GM21825 (cell line): ENCODE data around the gene PITX3.
"Not testable (repeated sequence)": the region's sequence is repeated elsewhere in the genome, so short reads cannot be mapped to it uniquely, and the experiment has no call there.

Source experiments
- ATAC-seq: cut with Tn5 transposase; IDR thresholded peaks from one replicate; pipeline ENCODE4 v1.9.1; 2021; ENCODE audit warnings: mild to moderate bottlenecking, moderate library complexity; ENCODE audit not compliant: unreplicated experiment

The PITX3 gene

GRCh38 chr10:102229810-102230263 is 11.5 kb downstream of the PITX3 start:
- peak; percentile 35 for ATAC-seq

DNA sequence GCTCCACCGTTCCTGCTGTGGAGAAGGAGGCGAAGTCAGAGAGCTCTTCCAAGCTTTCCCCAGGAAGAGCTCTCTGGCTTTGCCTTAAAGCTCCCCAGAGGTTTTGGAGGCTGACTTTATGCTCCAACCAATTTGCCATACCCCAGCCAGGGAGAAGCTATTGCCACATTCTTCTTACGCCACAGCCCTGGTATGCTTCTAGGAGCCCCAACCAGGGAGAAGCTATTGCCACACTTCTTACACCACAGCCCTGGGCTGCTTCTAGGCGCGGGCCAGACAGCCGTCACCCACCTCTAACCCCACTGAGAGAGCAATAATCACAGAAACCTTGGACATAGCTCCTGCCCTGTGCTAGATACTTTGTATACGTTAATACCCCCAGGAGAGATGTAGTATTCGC is 14.3 kb downstream of the PITX3 start:
- no peak for ATAC-seq

GRCh38 chr10:102226542-102226870 is 14.8 kb downstream of the PITX3 start:
- no peak for ATAC-seq

- ATAC-seq, result peak; percentile 87
Observed at GRCh38 chr10:102225646-102226541, 15.4 kb downstream of the PITX3 start, which contains the start of gene ELOVL3. Gene ELOVL3 (plus strand): TSS chr10:102226299. CDS start chr10:102226549, 250 bp downstream.

- ATAC-seq, result no peak
Observed at GRCh38 chr10:102222797-102223196, 18.5 kb downstream of the PITX3 start.

- ATAC-seq, result no peak
Observed at GRCh38 chr10:102220612-102221011, 20.7 kb downstream of the PITX3 start.

- ATAC-seq, result no peak
Observed at GRCh38 chr10:102219370-102219769, 21.9 kb downstream of the PITX3 start.

GRCh38 chr10:102213599-102213998 is 27.7 kb downstream of the PITX3 start:
- not testable (repeated sequence) for ATAC-seq

- ATAC-seq, result no peak
Observed at GRCh38 chr10:102211615-102212299, 29.6 kb downstream of the PITX3 start.

- ATAC-seq, result no peak
Observed at GRCh38 chr10:102208311-102209035, 32.8 kb downstream of the PITX3 start.

DNA sequence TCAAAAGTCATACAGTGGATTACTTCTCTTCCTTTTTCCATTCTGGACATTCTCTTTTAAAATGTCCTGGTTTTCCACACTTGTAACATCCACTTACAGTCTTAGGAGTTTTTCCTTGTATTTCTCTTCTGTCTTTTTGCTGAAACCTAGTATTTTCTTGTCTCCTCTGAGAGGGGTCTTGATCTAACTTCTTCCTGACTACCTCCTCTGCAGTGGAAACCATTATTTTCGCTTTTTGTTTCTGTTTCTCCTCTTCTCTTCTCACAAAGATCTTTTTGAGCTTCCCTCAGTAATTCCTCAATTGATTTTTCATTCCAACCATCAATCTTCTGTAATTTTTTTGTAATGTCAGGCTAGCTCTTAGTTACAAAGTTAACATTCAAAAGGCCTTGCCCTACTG is 38.9 kb downstream of the PITX3 start:
- ATAC-seq, result no peak

- ATAC-seq, result no peak
Observed at GRCh38 chr10:102200751-102201640, 40.3 kb downstream of the PITX3 start.

DNA sequence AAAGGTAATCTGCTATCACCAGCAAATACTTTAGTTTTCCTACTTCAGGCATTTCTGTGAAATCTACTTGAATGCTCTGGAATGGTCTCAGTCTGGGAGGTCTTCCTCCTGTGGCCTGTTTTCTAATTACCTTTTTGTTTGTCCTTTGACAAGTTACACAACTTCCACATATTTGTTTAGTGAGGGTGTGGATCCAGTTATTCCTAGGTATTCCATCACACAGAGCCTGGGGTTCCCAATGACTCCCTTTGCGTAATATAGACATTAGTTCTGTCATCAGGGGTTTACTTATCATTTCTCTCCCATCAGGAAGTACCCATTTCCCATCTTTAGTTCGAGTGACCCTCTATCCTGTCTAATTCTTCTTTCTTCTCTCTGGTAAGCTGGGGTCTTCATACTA is 43.3 kb downstream of the PITX3 start:
- ATAC-seq, result no peak

DNA sequence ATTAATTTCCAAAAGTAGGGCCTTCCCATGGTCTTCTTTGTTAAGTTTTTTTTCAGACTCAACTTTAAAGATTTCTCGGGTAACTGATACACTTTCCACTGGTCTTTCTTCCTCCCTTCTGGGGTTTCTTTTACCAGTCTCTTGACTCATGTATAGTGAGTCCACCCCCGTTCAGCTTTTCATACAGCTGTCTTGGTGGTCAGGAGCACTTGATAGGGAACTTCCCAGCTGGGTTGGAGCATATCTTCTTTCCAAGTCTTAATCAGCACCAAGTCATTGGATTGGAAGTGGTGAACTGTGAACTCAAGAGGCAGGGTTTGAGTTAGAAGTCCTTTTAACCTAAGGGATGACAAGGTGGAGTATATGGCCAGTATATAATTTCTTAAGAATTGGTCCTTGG is 44.4 kb downstream of the PITX3 start:
- no peak for ATAC-seq

DNA sequence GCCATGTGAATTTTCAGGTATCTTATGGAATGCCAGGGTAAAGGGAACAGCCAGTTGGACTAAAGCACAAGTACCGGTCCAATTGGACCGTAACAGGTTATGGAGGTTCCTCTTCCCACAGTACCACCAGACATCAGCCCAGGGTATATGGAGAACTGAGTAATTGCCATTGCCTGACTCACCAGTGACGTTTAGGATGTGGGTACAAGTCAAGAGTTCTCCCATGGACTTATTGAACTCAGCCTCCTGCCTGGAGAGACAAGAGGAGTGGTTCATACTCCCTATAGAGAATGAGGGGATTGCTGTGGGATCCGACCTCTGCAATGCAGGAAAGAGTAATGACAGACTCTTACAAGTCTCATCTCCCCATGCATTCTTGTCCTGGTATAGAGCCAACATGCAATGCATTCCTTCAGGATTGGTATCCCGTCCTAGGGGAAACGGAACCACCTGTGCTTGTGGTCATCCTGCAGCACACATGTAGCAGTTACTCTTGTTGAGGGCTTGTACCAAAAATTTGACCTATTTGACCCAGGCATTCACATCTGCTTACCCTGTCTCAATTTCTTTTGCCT is 45.9 kb downstream of the PITX3 start:
- ATAC-seq, result no peak

GRCh38 chr10:102191956-102192355 is 49.4 kb downstream of the PITX3 start:
- no peak for ATAC-seq

- not testable (repeated sequence) for ATAC-seq
Observed at GRCh38 chr10:102188941-102189898, 52.1 kb downstream of the PITX3 start.

- no peak for ATAC-seq
Observed at GRCh38 chr10:102188298-102188940, 52.9 kb downstream of the PITX3 start.
